ENCODE data around the gene LSAMP. TPM values are rescaled to one million over a fixed set of nuclear protein-coding genes. Genes with fewer than 3 reads are reported as not detected.

Gene LSAMP
- total and polyA plus RNA-seq, 9 of the 15 experiments (the other 6 are each of a cell fraction or from before 2014, with no cell fraction given): 0.09 to 0.11 TPM; not detected in 7

GRCh38 chr3:115835946-115836345, 609.3 kb downstream of the LSAMP start:
- intact Hi-C loops (cut with micrococcal nuclease): no loop called here
- Histone ChIP-seq H2AFZ (ENCODE audit: low read depth, low read length) (no peak overlapping the region), H3K4me1 (replicated peaks in 1 of 2; ENCODE audit: control insufficient read depth in 2 of 2, insufficient read depth in 2 of 2, low read length in 2 of 2) (no peaks in the 10 kb centered on the region; a peak in 1 of 5 replicates), H3K79me2 (ENCODE audit: control insufficient read depth, insufficient read depth, low read length) (no peaks in the 10 kb centered on the region), H3K9me3 (replicated peaks; ENCODE audit: control insufficient read depth, insufficient read depth, low read depth, low read length) (no peaks in the 10 kb centered on the region), H3K27ac (ENCODE audit: extremely low read depth, low read depth, low read length) (no peak overlapping the region), H3K9ac (ENCODE audit: insufficient read depth in 1 of 2, low read depth in 2 of 2, low read length in 2 of 2) (no peak overlapping the region), H3K27me3 (ENCODE audit: control insufficient read depth in 2 of 2, insufficient read depth in 2 of 2, low read length in 2 of 2) (no peaks in the 10 kb centered on the region), H3K9me1 (ENCODE audit: control insufficient read depth, insufficient read depth, low read length) (no peaks in the 10 kb centered on the region), H3K36me3 (ENCODE audit: control insufficient read depth, insufficient read depth, low read length) (no peaks in the 10 kb centered on the region), H3K4me3 (no peak overlapping the region), H4K20me1 (replicated peaks; ENCODE audit: control insufficient read depth, insufficient read depth, low read length) (no peaks in the 10 kb centered on the region), H3K4me2 (ENCODE audit: insufficient read depth, low read length) (no peak overlapping the region)
- no peak for FAIRE-seq
- no peak for DNase-seq (ENCODE audit: extremely low read depth in 1 of 4, low spot score in 3 of 4)
- no TSS peak for BruUV-seq (replicated peaks)
- ChIA-PET POLR2A (no interaction called here), CTCF (ENCODE audit: low intra/inter-chr PET ratio) (no interaction called here)
- 2% methylated on average over 4 of the region's 4 CpGs for WGBS (ENCODE audit: insufficient coverage, low coverage, missing lambda C conversion rate)
- in situ Hi-C loops (cut with MboI): no loop called here
- ATAC-seq: no peak
- TF ChIP-seq XRCC4 (IDR thresholded peaks at IDR 0.05; ENCODE audit: extremely low read depth, insufficient read depth, insufficient read length): no peak
- TF ChIP-seq ZNF274 (IDR thresholded peaks at IDR 0.05; ENCODE audit: borderline replicate concordance, low read depth, low read length): no peak
- no peak for TF ChIP-seq SP1 (CRISPR knock-in tag; IDR thresholded peaks at IDR 0.05)
- no peak for TF ChIP-seq ZBTB40 (IDR thresholded peaks at IDR 0.05)
- no peak for TF ChIP-seq ZBTB40 (CRISPR knock-in tag; IDR thresholded peaks at IDR 0.05)
- no peak for TF ChIP-seq TCF3 (CRISPR knock-in tag; IDR thresholded peaks at IDR 0.05)
- no peak for TF ChIP-seq HNRNPUL1 (IDR thresholded peaks at IDR 0.05; ENCODE audit: low read length)
- no peak for TF ChIP-seq FOXA3 (CRISPR knock-in tag; conservative IDR thresholded peaks at IDR 0.05 in 1 of 2, IDR thresholded peaks at IDR 0.05 in 1 of 2)
- no peak for TF ChIP-seq TRIM28 (IDR thresholded peaks at IDR 0.05)
- no peak for TF ChIP-seq ELF4 (CRISPR knock-in tag; IDR thresholded peaks at IDR 0.05)
- no peak for TF ChIP-seq HDAC2 (IDR thresholded peaks at IDR 0.05)
- TF ChIP-seq ZNF592 (IDR thresholded peaks at IDR 0.05): no peak
